Mammary epithelial cell (primary cell): ENCODE results near the gene CABP7.

Experiments
- EZH2 ChIP-seq: IDR thresholded peaks from 2 replicates; pipeline ENCODE4 v1.6.1; 2012; ENCODE audit warnings: low read length, inconsistent platforms, borderline replicate concordance
- TF ChIP-seq, protein P1 (sequence below), 2 donors: IDR thresholded peaks in 1 of 2; conservative IDR thresholded peaks in 1 of 2; 2 replicates each; pipeline ENCODE4 v1.5.1; 2011 to 2012; ENCODE audit warnings: inconsistent platforms in 2 of 2, low read length in 2 of 2, mild to moderate bottlenecking in 2 of 2, control low read depth in 1 of 2, low read depth in 1 of 2; ENCODE audit not compliant: insufficient read depth in 1 of 2; ENCODE audit errors: extremely low read depth in 1 of 2

GRCh38 chr22:29706486-29706885 lies 13.3 kb upstream of the CABP7 start:
- TF ChIP-seq, protein P1, sequence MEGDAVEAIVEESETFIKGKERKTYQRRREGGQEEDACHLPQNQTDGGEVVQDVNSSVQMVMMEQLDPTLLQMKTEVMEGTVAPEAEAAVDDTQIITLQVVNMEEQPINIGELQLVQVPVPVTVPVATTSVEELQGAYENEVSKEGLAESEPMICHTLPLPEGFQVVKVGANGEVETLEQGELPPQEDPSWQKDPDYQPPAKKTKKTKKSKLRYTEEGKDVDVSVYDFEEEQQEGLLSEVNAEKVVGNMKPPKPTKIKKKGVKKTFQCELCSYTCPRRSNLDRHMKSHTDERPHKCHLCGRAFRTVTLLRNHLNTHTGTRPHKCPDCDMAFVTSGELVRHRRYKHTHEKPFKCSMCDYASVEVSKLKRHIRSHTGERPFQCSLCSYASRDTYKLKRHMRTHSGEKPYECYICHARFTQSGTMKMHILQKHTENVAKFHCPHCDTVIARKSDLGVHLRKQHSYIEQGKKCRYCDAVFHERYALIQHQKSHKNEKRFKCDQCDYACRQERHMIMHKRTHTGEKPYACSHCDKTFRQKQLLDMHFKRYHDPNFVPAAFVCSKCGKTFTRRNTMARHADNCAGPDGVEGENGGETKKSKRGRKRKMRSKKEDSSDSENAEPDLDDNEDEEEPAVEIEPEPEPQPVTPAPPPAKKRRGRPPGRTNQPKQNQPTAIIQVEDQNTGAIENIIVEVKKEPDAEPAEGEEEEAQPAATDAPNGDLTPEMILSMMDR (conservative IDR thresholded peaks at IDR 0.05 in 1 of 2, IDR thresholded peaks at IDR 0.05 in 1 of 2; ENCODE audit: extremely low read depth in 1 of 2, insufficient read depth in 1 of 2, low read depth in 1 of 2, low read length in 2 of 2), result no peak
- TF ChIP-seq EZH2, result no peak
